ENCODE data around the gene BMP6. TPM values are rescaled to one million over a fixed set of nuclear protein-coding genes. Genes with fewer than 3 reads are reported as not detected.
A peak's percentile ranks its signal among the peaks of the same experiment; 100 is the strongest.

The BMP6 gene
- 0.37 and 0.41 TPM in 2 replicates for total RNA-seq (ENCODE audit: low replicate concordance)

DNA sequence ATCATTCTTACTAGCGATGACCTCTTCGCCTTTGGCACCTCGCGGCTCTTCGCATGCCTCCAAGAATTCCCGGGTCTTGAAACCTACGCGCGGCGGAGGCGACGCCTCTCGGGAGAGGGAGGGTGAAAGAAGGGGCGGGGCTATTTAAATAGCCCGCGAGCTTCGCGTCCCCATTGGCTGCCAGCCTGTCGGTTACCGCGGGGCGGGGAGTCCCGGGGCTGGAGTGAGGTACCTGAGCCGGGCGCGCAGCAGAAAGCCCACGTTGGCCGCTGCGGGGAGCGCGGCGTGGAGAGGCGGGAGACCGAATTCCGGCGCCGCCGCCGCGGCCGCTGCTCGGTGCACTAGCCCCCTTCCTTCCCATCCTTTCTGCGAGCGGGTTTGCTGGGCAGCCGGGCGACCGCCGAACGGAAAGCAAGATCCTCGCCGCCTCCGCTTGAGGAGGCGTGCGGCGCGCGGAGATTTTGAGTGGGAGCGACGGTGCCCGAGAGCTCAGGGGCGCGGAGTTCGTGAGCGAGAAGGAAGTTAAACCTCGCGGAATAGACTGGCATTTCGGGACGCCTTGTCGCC, at the start of gene BMP6:
BMP6 (plus strand) TSS at position 251 of the 567 bp plus-strand sequence. CDS start 857 bp downstream, outside the sequence.
- H3K4me1 ChIP-seq = peaks cover 24% of the 10 kb centered on the region
- Mint-ChIP-seq H3K36me3 (no peaks in the 10 kb centered on the region), H3K27me3 (ENCODE audit: insufficient read depth, low read depth) (peaks cover 40% of the 10 kb centered on the region), H3K4me3 (peak within 1 kb of the TSS; percentile 88), H3K27ac (no peak within 1 kb of the TSS), H3K4me1 (peaks cover 24% of the 10 kb centered on the region), H3K9me3 (no peaks in the 10 kb centered on the region)
- peaks cover 29% of the 10 kb centered on the region for H4K20me1 ChIP-seq (ENCODE audit: low read depth)
- H3K27ac ChIP-seq = no peak within 1 kb of the TSS
- H3K36me3 ChIP-seq = no peaks in the 10 kb centered on the region
- peak; percentile 98 for DNase-seq (ENCODE audit: low spot score)
- peak within 1 kb of the TSS; percentile 93 for H3K4me2 ChIP-seq
- TF ChIP-seq EZH2phosphoT487 (IDR thresholded peaks at IDR 0.05) (peak; percentile 77), EZH2 (IDR thresholded peaks at IDR 0.05) (no peak)
- peak within 1 kb of the TSS; percentile 79 for H2AFZ ChIP-seq (replicated peaks)
- no peak within 1 kb of the TSS for H3K9ac ChIP-seq
- H3K27me3 ChIP-seq = peaks cover 98% of the 10 kb centered on the region
- peaks cover 18% of the 10 kb centered on the region for H3F3A ChIP-seq (ENCODE audit: low read depth)
- H3K4me3 ChIP-seq = peak within 1 kb of the TSS; percentile 53
- H3K9me3 ChIP-seq (ENCODE audit: low read depth) = no peaks in the 10 kb centered on the region
- H3K79me2 ChIP-seq (ENCODE audit: low read depth) = no peaks in the 10 kb centered on the region

DNA sequence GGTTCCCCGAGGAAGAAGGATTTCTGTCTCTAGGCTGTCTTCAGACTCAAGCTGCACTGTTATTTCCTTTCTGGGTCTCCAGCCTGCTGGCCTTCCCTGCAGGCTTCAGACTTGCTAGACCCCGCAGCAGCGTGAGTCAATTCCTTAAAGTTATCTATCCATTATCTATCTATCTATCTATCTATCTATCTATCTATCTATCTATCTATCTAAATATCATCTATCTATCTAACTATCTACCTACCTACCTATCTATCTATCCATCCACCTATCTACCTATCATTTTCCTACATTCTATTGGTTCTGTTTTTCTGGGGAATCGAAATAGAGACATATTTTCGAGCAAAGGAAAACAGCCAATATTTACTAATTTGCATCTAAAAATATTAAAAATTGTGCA, 48.7 kb upstream of the BMP6 start:
- Histone ChIP-seq H3K27ac (no peak overlapping the region), H3K4me3 (no peak overlapping the region), H2AFZ (replicated peaks) (no peak overlapping the region), H3K27me3 (no peaks in the 10 kb centered on the region), H3F3A (ENCODE audit: low read depth) (no peaks in the 10 kb centered on the region), H4K20me1 (ENCODE audit: low read depth) (no peaks in the 10 kb centered on the region), H3K9me3 (ENCODE audit: low read depth) (no peaks in the 10 kb centered on the region), H3K4me1 (peaks cover 13% of the 10 kb centered on the region), H3K79me2 (ENCODE audit: low read depth) (no peaks in the 10 kb centered on the region), H3K36me3 (no peaks in the 10 kb centered on the region), H3K9ac (no peak overlapping the region), H3K4me2 (no peak overlapping the region)
- Mint-ChIP-seq H3K36me3 (no peaks in the 10 kb centered on the region), H3K4me3 (no peak overlapping the region), H3K27ac (no peak overlapping the region), H3K27me3 (ENCODE audit: insufficient read depth, low read depth) (no peaks in the 10 kb centered on the region), H3K9me3 (no peaks in the 10 kb centered on the region), H3K4me1 (peaks cover 15% of the 10 kb centered on the region)
- TF ChIP-seq EZH2 (IDR thresholded peaks at IDR 0.05) = no peak
- TF ChIP-seq EZH2phosphoT487 (IDR thresholded peaks at IDR 0.05) = no peak
- TF ChIP-seq, protein P1, sequence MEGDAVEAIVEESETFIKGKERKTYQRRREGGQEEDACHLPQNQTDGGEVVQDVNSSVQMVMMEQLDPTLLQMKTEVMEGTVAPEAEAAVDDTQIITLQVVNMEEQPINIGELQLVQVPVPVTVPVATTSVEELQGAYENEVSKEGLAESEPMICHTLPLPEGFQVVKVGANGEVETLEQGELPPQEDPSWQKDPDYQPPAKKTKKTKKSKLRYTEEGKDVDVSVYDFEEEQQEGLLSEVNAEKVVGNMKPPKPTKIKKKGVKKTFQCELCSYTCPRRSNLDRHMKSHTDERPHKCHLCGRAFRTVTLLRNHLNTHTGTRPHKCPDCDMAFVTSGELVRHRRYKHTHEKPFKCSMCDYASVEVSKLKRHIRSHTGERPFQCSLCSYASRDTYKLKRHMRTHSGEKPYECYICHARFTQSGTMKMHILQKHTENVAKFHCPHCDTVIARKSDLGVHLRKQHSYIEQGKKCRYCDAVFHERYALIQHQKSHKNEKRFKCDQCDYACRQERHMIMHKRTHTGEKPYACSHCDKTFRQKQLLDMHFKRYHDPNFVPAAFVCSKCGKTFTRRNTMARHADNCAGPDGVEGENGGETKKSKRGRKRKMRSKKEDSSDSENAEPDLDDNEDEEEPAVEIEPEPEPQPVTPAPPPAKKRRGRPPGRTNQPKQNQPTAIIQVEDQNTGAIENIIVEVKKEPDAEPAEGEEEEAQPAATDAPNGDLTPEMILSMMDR (IDR thresholded peaks at IDR 0.05) = no peak
- DNase-seq (ENCODE audit: low spot score) = no peak

GRCh38 chr6:7680393-7681075, 45.4 kb upstream of the BMP6 start:
- Histone ChIP-seq H4K20me1 (ENCODE audit: low read depth) (no peaks in the 10 kb centered on the region), H3K27me3 (no peaks in the 10 kb centered on the region), H3K4me1 (peaks cover 19% of the 10 kb centered on the region), H2AFZ (replicated peaks) (no peak overlapping the region), H3K9ac (no peak overlapping the region), H3K4me3 (no peak overlapping the region), H3K9me3 (ENCODE audit: low read depth) (no peaks in the 10 kb centered on the region), H3K79me2 (ENCODE audit: low read depth) (no peaks in the 10 kb centered on the region), H3K27ac (no peak overlapping the region), H3F3A (ENCODE audit: low read depth) (peaks cover 13% of the 10 kb centered on the region), H3K4me2 (no peak overlapping the region), H3K36me3 (no peaks in the 10 kb centered on the region)
- DNase-seq (ENCODE audit: low spot score) = no peak
- H3K27me3 Mint-ChIP-seq (ENCODE audit: insufficient read depth, low read depth) = no peaks in the 10 kb centered on the region
- H3K36me3 Mint-ChIP-seq = no peaks in the 10 kb centered on the region
- H3K4me1 Mint-ChIP-seq = peaks cover 11% of the 10 kb centered on the region
- TF ChIP-seq, protein P1 (IDR thresholded peaks at IDR 0.05) = no peak
- TF ChIP-seq EZH2phosphoT487 (IDR thresholded peaks at IDR 0.05) (no peak), EZH2 (IDR thresholded peaks at IDR 0.05) (no peak)
- no peak overlapping the region for H3K27ac Mint-ChIP-seq
- no peak overlapping the region for H3K4me3 Mint-ChIP-seq
- no peaks in the 10 kb centered on the region for H3K9me3 Mint-ChIP-seq

DNA sequence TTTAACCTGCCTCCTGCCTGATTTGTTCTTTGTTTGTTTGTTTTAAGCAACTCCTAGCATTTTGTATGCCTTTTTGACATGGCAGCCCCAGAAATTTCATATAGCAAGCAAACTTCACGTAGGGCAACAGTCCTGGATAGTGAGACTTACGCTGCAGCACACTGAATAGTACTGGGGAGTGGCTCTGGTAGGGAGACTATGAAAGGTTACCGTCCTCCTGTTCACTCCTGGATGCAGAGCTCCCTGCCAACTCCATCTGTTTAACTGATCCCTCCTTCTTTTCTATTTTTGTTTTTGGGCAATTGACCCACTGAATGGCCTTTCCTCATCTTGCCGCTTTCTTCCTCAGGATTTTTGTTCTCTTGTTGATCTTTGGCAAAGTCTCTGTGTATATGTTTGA, 44.5 kb upstream of the BMP6 start:
- Histone ChIP-seq H3K9me3 (ENCODE audit: low read depth) (no peaks in the 10 kb centered on the region), H3K9ac (no peak overlapping the region), H3K4me3 (no peak overlapping the region), H3K27ac (no peak overlapping the region), H3K36me3 (no peaks in the 10 kb centered on the region), H4K20me1 (ENCODE audit: low read depth) (no peaks in the 10 kb centered on the region), H2AFZ (replicated peaks) (no peak overlapping the region), H3K79me2 (ENCODE audit: low read depth) (no peaks in the 10 kb centered on the region), H3K4me1 (peaks cover 19% of the 10 kb centered on the region), H3F3A (ENCODE audit: low read depth) (peaks cover 14% of the 10 kb centered on the region), H3K4me2 (no peak overlapping the region), H3K27me3 (no peaks in the 10 kb centered on the region)
- Mint-ChIP-seq H3K36me3 (no peaks in the 10 kb centered on the region), H3K4me1 (peaks cover 11% of the 10 kb centered on the region), H3K9me3 (no peaks in the 10 kb centered on the region), H3K27ac (no peak overlapping the region), H3K4me3 (no peak overlapping the region), H3K27me3 (ENCODE audit: insufficient read depth, low read depth) (no peaks in the 10 kb centered on the region)
- DNase-seq (ENCODE audit: low spot score) = no peak
- TF ChIP-seq, protein P1 (IDR thresholded peaks at IDR 0.05) = no peak
- TF ChIP-seq EZH2phosphoT487 (IDR thresholded peaks at IDR 0.05) (no peak), EZH2 (IDR thresholded peaks at IDR 0.05) (no peak)
